ENCODE measurements around the gene COMMD10.
"Not testable (repeated sequence)": the region's sequence is repeated elsewhere in the genome, so short reads cannot be mapped to it uniquely, and the experiment has no call there.

The COMMD10 gene

DNA sequence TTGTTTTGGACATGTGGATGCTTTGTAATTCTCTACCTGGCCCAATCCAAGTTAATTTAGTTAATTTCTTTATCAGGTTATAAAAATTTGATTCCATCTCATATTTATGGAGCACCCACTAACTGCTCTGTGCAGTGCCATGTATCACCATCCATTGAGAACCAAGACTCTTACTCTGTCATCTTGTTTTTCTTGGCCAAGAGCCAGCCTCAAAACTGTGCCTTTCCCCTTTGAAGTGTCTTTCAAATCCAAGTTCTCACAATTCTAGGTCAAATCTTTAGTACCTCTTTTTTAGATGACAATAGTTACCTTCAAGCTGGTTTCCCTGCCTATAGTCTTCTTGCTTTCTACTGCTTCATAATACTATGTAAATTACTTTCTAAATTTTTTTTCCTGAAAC lies 3.2 kb downstream of the COMMD10 start:
- in situ Hi-C loops (cut with MboI; ENCODE audit: low pct_unique_long_range_greater_than_20kb, low sequenced_read_pairs, unreplicated experiment), result no loop called here
- DNase-seq (ENCODE audit: low spot score), result no peak
- TF ChIP-seq, protein P1, sequence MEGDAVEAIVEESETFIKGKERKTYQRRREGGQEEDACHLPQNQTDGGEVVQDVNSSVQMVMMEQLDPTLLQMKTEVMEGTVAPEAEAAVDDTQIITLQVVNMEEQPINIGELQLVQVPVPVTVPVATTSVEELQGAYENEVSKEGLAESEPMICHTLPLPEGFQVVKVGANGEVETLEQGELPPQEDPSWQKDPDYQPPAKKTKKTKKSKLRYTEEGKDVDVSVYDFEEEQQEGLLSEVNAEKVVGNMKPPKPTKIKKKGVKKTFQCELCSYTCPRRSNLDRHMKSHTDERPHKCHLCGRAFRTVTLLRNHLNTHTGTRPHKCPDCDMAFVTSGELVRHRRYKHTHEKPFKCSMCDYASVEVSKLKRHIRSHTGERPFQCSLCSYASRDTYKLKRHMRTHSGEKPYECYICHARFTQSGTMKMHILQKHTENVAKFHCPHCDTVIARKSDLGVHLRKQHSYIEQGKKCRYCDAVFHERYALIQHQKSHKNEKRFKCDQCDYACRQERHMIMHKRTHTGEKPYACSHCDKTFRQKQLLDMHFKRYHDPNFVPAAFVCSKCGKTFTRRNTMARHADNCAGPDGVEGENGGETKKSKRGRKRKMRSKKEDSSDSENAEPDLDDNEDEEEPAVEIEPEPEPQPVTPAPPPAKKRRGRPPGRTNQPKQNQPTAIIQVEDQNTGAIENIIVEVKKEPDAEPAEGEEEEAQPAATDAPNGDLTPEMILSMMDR (IDR thresholded peaks at IDR 0.05; ENCODE audit: extremely low read depth, insufficient read depth, missing control alignments), result no peak

- TF ChIP-seq, protein P1 (IDR thresholded peaks at IDR 0.05; ENCODE audit: extremely low read depth, insufficient read depth, missing control alignments), result no peak
- in situ Hi-C loops (cut with MboI; ENCODE audit: low pct_unique_long_range_greater_than_20kb, low sequenced_read_pairs, unreplicated experiment), result no loop called here
These were observed 5.5 kb downstream of the COMMD10 start for GRCh38 chr5:116090302-116090701.

DNA sequence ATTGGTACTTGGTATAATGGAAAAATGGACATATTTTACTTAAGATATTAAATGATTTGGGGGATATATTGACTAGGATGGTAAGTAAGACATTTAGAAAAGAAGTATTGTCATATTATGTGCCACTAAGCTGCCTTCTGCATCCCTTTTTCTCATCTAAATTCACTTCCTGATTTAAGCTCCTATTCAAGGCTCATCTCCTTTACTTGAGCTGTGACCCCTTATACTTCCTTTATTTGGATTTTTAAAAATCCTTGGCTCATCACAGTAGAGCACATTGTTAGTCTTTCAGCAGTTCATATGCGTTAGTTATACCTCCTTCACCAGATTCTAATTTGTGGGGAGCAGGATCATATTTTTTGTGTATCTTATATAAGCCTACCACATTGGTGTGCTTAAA lies 6.6 kb downstream of the COMMD10 start:
- DNase-seq (ENCODE audit: low spot score), result no peak
- in situ Hi-C loops (cut with MboI; ENCODE audit: low pct_unique_long_range_greater_than_20kb, low sequenced_read_pairs, unreplicated experiment), result no loop called here
- TF ChIP-seq, protein P1 (IDR thresholded peaks at IDR 0.05; ENCODE audit: extremely low read depth, insufficient read depth, missing control alignments), result no peak

More at GRCh38 chr5:116090302-116090701, 5.5 kb downstream of the COMMD10 start:
- no peak for DNase-seq (ENCODE audit: low spot score)

DNA sequence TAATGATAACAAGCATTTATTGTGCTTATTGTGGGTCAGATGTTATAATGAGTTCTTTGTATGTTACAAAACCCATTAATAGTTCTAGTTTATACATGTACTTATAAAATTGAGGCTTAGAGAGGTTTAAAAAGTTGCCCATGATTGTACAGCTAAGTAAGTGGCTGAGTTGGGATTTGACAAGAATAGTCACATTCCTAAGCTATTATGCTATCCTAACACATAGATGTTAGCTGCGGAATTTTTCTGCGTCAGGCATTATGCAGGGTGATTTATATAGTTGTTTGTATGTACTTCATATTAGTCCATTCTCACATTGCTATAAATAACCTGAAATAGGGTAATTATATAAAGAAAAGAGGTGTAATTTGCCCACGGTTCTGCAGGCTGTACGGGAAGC lies 12.5 kb downstream of the COMMD10 start:
- TF ChIP-seq, protein P1 (IDR thresholded peaks at IDR 0.05; ENCODE audit: extremely low read depth, insufficient read depth, missing control alignments), result no peak
- in situ Hi-C loops (cut with MboI; ENCODE audit: low pct_unique_long_range_greater_than_20kb, low sequenced_read_pairs, unreplicated experiment), result no loop called here
- DNase-seq (ENCODE audit: low spot score), result no peak

DNA sequence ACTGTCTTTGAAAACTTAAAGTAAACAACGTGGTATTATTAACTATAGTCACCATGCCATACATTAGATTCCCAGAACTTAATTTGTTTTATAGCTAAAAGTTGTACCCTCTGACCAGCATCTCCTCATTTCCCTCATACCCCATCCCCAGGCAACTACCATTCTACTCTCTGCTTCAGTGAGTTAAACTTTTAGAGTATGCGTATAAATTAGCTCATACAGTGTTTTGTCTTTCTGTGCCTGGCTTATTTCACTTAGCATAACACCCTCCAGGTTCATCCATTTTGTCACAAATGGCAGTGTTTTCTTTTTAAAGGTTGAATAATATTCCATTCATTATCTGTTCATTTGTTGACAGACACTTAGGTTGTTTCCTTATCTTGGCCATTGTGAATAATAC lies 14.2 kb downstream of the COMMD10 start:
- TF ChIP-seq, protein P1 (IDR thresholded peaks at IDR 0.05; ENCODE audit: extremely low read depth, insufficient read depth, missing control alignments), result no peak
- no peak for DNase-seq (ENCODE audit: low spot score)
- in situ Hi-C loops (cut with MboI; ENCODE audit: low pct_unique_long_range_greater_than_20kb, low sequenced_read_pairs, unreplicated experiment), result no loop called here

- in situ Hi-C loops (cut with MboI; ENCODE audit: low pct_unique_long_range_greater_than_20kb, low sequenced_read_pairs, unreplicated experiment); DNase-seq (ENCODE audit: low spot score): not testable (repeated sequence)
These were observed 20.1 kb downstream of the COMMD10 start for GRCh38 chr5:116104941-116105340.

DNA sequence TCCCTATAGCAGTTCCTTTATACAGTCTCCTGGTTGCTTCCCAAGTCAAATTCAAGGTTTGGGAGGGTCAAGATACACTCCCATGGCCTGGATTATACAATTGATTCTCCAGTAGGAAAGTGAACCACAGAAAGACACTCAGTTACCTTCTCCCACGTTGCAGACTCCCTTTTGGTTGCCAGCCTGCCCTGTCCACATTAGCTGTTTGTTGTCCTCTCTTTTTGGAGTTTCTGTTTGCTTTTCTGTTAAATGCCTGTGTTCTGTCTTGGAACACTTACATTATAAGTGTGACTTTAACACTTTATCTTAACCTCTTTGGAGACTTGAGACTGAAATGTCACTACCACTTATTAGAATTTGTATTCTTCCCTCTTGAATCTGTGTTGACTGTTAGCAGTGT lies 30.3 kb downstream of the COMMD10 start:
- TF ChIP-seq, protein P1 (IDR thresholded peaks at IDR 0.05; ENCODE audit: extremely low read depth, insufficient read depth, missing control alignments), result no peak
- in situ Hi-C loops (cut with MboI; ENCODE audit: low pct_unique_long_range_greater_than_20kb, low sequenced_read_pairs, unreplicated experiment), result no loop called here
- DNase-seq (ENCODE audit: low spot score), result no peak

All from GM13977 (cell line).